Muscle of arm (tissue), 12 donors: Measurements from ENCODE around the gene PDHX. TPM values are rescaled to one million over a fixed set of nuclear protein-coding genes. Genes with fewer than 3 reads are reported as not detected.
A peak's percentile ranks its signal among the peaks of the same experiment; 100 is the strongest.

Experiments
- DNase-seq: peaks from one replicate; pipeline ENCODE4 v3.0.0-alpha.2; 2013
- polyA plus RNA-seq, 12 donors: library from polyadenylated mRNA; unstranded; fragments of 120-200 nt; gene quantifications; one replicate each; pipeline ENCODE4 v1.2.1, GENCODE V29; 2013; ENCODE audit not compliant: insufficient read length in 12 of 12

The PDHX gene
- polyA plus RNA-seq, 12 donors: 23.2 to 32.8 (median 26.5) TPM; not detected in 1

- DNase-seq: peak; percentile 49
Measured at GRCh38 chr11:34948696-34949095, 32.3 kb downstream of the PDHX start.

DNA sequence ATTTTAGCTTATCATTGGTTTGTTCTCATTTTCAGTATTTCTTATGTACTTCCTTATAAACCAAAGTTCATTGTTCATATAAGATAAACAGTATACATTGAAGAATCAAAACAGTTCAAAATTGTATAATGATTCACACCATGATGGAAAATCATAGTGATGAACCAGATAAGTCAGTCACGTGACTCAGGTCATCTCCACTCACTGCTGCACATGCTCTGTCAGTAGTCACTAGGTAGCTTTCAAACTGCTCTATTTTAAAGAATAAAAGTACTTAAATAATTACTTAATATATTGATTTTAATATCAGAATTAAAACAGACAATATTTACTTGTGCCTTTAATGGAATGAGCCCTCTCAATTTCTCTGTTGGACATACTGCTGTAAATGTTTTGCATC lies 37.5 kb downstream of the PDHX start:
- DNase-seq: no peak

GRCh38 chr11:34957206-34957605 lies 40.8 kb downstream of the PDHX start:
- no peak for DNase-seq

GRCh38 chr11:34957606-34958005 lies 41.2 kb downstream of the PDHX start:
- DNase-seq: no peak

GRCh38 chr11:34959770-34960169 lies 43.4 kb downstream of the PDHX start:
- no peak for DNase-seq

- DNase-seq: no peak
Measured at GRCh38 chr11:34960277-34960676, 43.9 kb downstream of the PDHX start.

- DNase-seq: no peak
Measured at GRCh38 chr11:34962034-34962433, 45.6 kb downstream of the PDHX start.

DNA sequence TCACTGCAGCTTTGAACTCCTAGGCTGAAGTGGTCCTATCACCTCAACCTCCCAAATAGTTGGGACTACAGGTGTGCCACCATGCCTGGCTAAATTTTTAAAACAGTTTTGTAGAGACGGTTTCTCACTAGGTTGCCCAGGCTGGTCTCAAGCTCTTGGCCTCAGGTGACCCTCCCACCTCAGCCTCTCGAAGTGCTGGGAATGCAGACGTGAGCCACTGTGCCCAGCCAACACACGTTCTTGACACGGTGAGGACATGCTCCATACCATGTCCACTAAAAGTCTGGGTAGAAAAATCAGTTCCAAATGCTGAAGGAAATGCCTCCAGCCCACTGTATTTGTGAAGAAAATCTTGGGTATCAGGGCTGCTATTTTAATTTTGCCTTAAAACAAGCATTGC lies 46.9 kb downstream of the PDHX start:
- DNase-seq: no peak

DNA sequence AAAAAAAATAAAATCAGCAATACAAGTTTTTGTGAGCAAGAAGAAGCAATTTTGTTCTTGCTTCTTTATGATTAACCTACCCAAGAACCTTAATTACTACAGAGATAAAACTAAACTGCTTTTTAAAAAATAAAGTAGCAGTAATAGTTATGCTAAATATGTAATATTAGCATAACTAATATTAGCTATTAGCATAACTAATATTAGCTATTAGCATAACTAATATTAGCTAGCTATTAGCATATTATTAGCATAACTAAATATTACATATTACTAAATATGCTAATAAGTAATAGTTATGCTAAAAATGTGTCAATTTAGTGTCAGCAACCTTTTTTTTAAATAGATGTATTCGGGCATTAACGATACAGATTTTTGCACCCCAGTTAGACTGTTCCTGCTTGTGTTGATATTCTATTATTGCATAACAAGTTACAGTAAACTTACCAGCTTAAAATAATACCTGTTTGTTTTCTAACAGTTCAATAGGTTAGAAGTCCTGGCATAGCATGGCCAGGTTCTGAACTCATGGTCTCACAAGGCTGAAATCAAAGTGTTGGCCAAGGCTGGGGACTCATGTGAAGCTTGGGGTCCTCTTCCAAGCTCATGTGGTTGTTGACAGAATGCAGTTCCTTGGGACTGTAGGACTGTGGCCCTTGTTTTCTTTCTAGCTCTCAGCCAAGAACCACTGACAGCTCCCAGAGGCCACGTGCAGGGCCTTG lies 48.4 kb downstream of the PDHX start:
- no peak for DNase-seq

GRCh38 chr11:34968862-34969261 lies 52.4 kb downstream of the PDHX start:
- no peak for DNase-seq

DNA sequence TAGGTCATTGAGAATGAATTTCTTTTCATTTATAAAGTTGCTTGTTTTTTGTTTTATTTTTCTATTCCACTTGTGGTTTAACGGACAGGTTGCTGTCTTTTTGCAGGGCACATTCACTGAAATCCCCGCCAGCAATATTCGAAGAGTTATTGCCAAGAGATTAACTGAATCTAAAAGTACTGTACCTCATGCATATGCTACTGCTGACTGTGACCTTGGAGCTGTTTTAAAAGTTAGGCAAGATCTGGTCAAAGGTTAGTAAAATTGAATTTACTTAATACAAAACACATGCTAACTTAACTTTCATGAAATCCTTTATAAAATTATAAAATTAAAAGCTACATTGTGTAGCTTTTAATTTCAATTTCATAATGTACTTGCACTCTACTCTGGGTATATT lies 53.6 kb downstream of the PDHX start:
- no peak for DNase-seq

GRCh38 chr11:34970480-34970879 lies 54.1 kb downstream of the PDHX start:
- no peak for DNase-seq

DNA sequence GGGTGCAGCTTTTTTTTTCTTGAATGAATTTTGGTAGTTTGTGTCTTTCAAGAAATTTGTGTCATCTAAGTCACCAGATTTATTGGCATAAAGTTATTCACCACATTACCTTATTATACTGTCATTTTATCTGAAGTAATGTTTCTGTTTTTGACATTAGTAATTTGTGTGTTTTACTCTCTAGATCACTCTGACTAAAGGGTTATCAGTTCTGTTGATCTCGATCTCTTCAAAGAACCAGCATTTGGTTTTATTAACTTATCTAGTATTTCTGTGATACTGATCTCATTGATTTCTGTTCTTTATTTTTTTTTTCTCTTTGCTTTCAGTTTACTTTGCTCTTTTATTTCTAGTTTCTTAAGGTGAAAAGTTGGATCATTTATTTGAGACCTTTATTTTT lies 55.5 kb downstream of the PDHX start:
- DNase-seq: no peak

DNA sequence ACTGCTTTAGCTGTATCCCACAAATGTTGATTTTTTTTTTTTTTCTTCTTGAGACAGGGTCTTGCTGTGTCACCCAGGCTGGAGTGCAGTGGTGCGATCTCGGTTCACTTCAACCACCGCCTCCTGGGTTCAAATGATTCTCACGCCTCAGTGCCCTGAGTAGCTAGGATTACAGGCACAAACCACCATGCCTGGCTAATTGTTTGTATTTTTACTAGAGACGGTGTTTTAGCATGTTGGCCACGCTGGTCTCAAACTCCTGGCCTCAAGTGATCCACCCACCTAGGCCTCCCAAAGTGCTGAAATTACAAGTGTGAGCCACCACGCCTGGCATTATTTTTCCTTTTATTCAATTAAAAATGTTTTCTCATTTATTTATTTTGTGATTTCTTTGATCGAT lies 55.9 kb downstream of the PDHX start:
- no peak for DNase-seq

GRCh38 chr11:34972892-34973291 lies 56.5 kb downstream of the PDHX start:
- DNase-seq: no peak

DNA sequence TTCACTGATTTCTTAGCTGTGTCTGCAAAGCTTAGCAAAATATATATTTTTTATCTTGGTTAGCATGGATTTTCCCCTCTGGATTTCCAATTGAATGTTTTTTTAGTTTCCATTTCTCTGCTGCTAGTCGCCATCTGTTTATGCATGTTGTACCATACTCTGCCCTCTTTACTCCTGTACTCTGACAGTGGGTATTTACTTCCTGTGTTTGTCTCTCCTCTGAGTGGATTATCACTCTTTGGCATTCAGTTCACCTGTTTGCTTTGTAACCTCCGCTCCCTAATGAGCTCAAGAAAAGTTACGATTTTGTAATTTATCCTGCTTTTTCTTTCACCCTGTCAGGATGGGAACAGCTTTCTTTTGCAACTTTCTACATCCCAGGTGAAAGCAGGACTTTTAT lies 59.1 kb downstream of the PDHX start:
- DNase-seq: no peak

DNA sequence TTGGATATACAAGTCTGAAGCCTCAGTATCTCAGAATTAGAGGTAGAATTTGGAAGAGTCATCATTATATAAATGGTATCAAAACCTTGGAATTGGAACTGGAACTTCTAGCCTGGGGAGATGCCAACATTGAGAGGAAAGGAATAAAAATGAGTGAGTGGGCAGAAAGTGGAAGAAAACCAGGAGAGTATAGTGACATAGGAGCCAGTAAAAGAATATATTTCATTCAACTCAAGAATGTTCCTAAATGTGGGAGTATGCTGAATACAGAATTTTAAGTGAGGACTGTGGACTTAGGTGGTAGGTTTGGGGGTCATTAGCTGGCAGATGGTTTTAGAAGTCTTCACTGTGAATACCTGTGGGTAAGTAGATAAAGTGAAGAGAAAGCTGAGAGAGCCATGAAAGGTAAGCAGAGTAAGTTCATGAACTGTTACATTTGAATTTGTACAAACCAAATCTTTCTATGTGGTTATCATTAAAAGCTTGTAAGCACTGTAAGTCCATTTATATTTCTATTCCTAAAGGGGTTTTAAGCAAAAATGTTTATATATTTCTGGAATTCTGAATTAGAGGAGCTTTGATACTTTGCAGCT lies 60.2 kb downstream of the PDHX start:
- no peak for DNase-seq

- DNase-seq: no peak
Measured at GRCh38 chr11:34977089-34977912, 60.9 kb downstream of the PDHX start.

DNA sequence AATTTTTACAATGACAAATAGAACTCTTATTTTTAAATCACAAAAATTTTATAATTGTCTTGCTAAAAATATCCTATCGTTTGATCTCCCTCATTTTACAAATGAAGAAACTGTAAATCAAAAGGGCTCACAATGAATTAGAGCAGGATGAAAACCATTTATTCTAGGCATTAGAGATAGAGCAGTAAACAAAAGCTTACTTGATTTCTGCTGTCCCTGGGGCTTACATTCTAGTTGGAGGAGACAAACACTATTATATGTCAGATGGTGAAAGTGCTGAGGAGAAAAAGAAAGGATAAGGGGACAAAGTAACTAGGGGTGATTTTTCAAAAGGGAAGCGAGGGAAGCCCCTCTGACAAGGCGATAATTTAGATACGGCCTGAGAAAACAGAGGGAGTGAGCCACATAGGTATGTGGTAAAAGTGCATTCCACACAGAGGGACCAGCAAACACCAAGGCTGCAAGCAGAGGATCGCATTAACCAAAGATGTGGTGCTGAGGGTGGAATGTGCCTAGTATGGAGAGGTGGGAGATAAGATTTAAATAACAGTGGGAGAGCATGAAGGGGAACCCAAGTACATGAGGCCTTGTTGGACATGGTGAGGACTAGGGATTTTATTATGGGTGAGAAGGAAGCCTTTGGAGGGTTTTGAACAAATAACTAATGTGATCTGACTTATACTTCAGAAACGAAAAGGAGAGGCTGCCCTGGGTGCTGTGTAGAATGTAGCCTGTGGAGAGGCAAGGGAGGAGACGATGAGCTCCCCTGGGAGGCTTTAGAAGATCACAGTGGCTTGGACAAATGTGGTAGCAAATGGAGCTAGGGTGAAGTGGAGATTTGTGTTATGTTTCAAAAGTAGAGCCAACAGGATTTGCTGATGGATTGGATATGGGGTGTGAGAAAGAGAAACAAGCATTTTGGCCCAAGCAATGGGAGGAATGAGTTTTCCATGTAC lies 62.1 kb downstream of the PDHX start:
- no peak for DNase-seq

GRCh38 chr11:34984514-34984913 lies 68.1 kb downstream of the PDHX start:
- no peak for DNase-seq

DNA sequence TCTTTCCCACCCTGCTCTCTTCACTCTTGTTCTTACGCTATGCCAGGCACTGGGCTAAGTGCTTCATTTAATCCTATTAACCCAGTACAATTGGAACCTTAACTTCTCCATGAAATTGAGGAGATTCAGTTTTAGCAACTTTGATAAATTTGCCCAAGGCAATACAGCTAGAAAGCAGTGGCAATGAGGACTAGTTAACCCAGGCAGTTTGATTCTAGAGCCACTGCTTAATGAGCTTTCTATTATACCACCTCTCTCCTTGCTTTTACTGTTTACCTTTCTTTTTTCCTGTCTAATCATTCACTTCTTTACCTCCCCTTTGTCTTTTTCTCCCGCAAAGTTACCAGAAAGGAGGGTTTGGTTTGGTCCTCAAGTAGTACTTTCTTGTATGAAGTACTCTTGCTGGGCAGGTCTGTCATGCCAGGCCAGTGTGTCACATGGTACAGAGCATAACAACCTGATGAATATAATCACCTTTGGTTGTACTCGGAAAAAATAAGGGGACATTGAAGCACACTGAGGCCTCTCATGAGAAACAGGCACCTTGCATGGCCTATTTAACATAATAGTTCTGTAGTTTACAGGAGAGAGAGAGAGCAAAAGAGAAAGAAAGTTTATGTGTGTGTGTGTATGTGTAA lies 70.6 kb downstream of the PDHX start:
- no peak for DNase-seq
